K562 (cell line): ENCODE results near the gene ORAI3. TPM values are rescaled to one million over a fixed set of nuclear protein-coding genes. Genes with fewer than 3 reads are reported as not detected.

Experiments
- AFF4 ChIP-seq: sonication (generic); formaldehyde crosslinking; IDR thresholded peaks from 2 replicates; pipeline ENCODE4 v1.8.0; 2023; ENCODE audit warnings: mild to moderate bottlenecking, missing genetic modification reagents
- ASH1L ChIP-seq: fragments of 450-650 bp; IDR thresholded peaks from 2 replicates; pipeline ENCODE4 v1.6.1; 2018; ENCODE audit warnings: borderline replicate concordance, mild to moderate bottlenecking, low read depth; ENCODE audit not compliant: partially characterized antibody
- E2F5 ChIP-seq: sonication (generic); formaldehyde crosslinking; IDR thresholded peaks from 2 replicates; pipeline ENCODE4 v1.8.0; 2022; ENCODE audit warnings: mild to moderate bottlenecking, missing genetic modification reagents
- EWSR1 ChIP-seq: fragments of 450-650 bp; IDR thresholded peaks from 2 replicates; pipeline ENCODE4 v1.6.1; 2018; ENCODE audit warnings: borderline replicate concordance, mild to moderate bottlenecking, low read depth, moderate library complexity; ENCODE audit not compliant: partially characterized antibody
- FOXP4 ChIP-seq: sonication (generic); formaldehyde crosslinking; IDR thresholded peaks from 2 replicates; pipeline ENCODE4 v1.8.0; 2022; ENCODE audit warnings: mild to moderate bottlenecking, missing genetic modification reagents, borderline replicate concordance
- HMGXB4 ChIP-seq: sonication (generic); formaldehyde crosslinking; IDR thresholded peaks from 2 replicates; pipeline ENCODE4 v1.8.1; 2023; ENCODE audit warnings: mild to moderate bottlenecking, missing genetic modification reagents
- NFE2L1 ChIP-seq: fragments of 450-650 bp; IDR thresholded peaks from 2 replicates; pipeline ENCODE4 v1.6.1; 2016; ENCODE audit warnings: missing genetic modification characterization, low read depth, mild to moderate bottlenecking, missing compliant biosample characterization, moderate library complexity, borderline replicate concordance
- SMARCA4 ChIP-seq: fragments of 450-650 bp; IDR thresholded peaks from 2 replicates; pipeline ENCODE4 v1.6.1; 2016
- SRSF9 ChIP-seq: fragments of 200-400 bp; formaldehyde crosslinking; IDR thresholded peaks from 2 replicates; pipeline ENCODE4 v1.6.1; 2017; ENCODE audit warnings: low read depth, low read length, borderline replicate concordance
- TFAP4 ChIP-seq: sonication (generic); formaldehyde crosslinking; IDR thresholded peaks from 2 replicates; pipeline ENCODE4 v1.8.0; 2022; ENCODE audit warnings: missing genetic modification reagents, mild to moderate bottlenecking, moderate library complexity, borderline replicate concordance
- TFE3 ChIP-seq: fragments of 450-650 bp; formaldehyde crosslinking; IDR thresholded peaks from 2 replicates; pipeline ENCODE4 v1.4.0; 2020; ENCODE audit warnings: mild to moderate bottlenecking, mixed read lengths
- ZBTB5 ChIP-seq: fragments of 450-650 bp; IDR thresholded peaks from 2 replicates; pipeline ENCODE4 v1.6.1; 2017; ENCODE audit warnings: antibody characterized with exemption
- ZNF57 ChIP-seq: fragments of 450-650 bp; formaldehyde crosslinking; IDR thresholded peaks from 2 replicates; pipeline ENCODE4 v1.4.0; 2020; ENCODE audit warnings: mild to moderate bottlenecking, moderate library complexity
- polyA plus RNA-seq, 8 experiments: library from polyadenylated mRNA; depleted of rRNA in 4 of 8; stranded (reverse) in 5 of 8; unstranded in 3 of 8; fragments of >200 nt; fragmentation: Nextera tagmentation in 2 of 8; fragmentation: Illumina TruSeq in 1 of 8; extraction: Ambion mirVana in 2 of 8; extraction: Trizol in 1 of 8; gene quantifications; 2 replicates each; pipeline versions ENCODE4 v1.2.1 to v1.2.3, GENCODE V29; 2011 to 2014; ENCODE audit warnings: inconsistent platforms in 1 of 8, missing spikeins in 1 of 8
- total RNA-seq, 7 experiments: library from RNA; depleted of rRNA in 6 of 7; stranded (reverse); fragments of >200 nt in 6 of 7; fragmentation: Illumina TruSeq in 2 of 7; extraction: Trizol in 2 of 7; gene quantifications; 2 replicates each; pipeline versions ENCODE4 v1.2.1 to v1.2.3, GENCODE V29; 2011 to 2021; ENCODE audit warnings: low replicate concordance in 1 of 7

ORAI3 gene
- total and polyA plus RNA-seq, 9 of the 15 experiments (the other 6 are each of a cell fraction or from before 2014, with no cell fraction given) = 4.9 to 23.3 (median 14.1) TPM

GRCh38 chr16:30922420-30922959 lies 26.4 kb upstream of the ORAI3 start (continued):
- no peak for TF ChIP-seq TFE3 (CRISPR knock-in tag)
- no peak for TF ChIP-seq ZBTB5
- no peak for TF ChIP-seq ZNF57
- peak; percentile 79 for TF ChIP-seq ASH1L
- TF ChIP-seq SRSF9 = no peak
- no peak for TF ChIP-seq HMGXB4 (CRISPR knock-in tag)
- no peak for TF ChIP-seq SMARCA4
- no peak for TF ChIP-seq FOXP4
- TF ChIP-seq TFAP4 = no peak; the same call in 1 of the 2 replicates
- no peak for TF ChIP-seq NFE2L1 (tag)
- TF ChIP-seq E2F5 (CRISPR knock-in tag) = no peak
- TF ChIP-seq AFF4 (CRISPR knock-in tag) = no peak
- TF ChIP-seq EWSR1 = no peak
